PFSK-1 (cell line): ENCODE measurements around the gene BTRC.

Source experiments
- FOXP2 ChIP-seq: optimal IDR thresholded peaks from 2 replicates; pipeline ENCODE3; 2011; ENCODE audit warnings: borderline replicate concordance, control low read depth, inconsistent platforms; ENCODE audit not compliant: insufficient read depth; ENCODE audit errors: extremely low read length, extremely low read depth
- POLR2AphosphoS5 ChIP-seq: IDR thresholded peaks from 2 replicates; pipeline ENCODE4 v1.6.1; 2012; ENCODE audit warnings: low read depth, mild to moderate bottlenecking, control low read depth, low read length, moderate library complexity
- REST ChIP-seq, 2 experiments: IDR thresholded peaks; 2 replicates each; pipeline versions ENCODE4 v1.6.1 to v1.8.0; 2011 to 2012; ENCODE audit warnings: low read depth in 2 of 2, low read length in 2 of 2, control low read depth in 1 of 2, inconsistent platforms in 1 of 2, mild to moderate bottlenecking in 1 of 2, moderate library complexity in 1 of 2; ENCODE audit not compliant: insufficient read depth in 1 of 2
- SIN3A ChIP-seq: IDR thresholded peaks from 2 replicates; pipeline ENCODE4 v1.6.1; 2012; ENCODE audit warnings: mild to moderate bottlenecking, low read length, moderate library complexity, borderline replicate concordance; ENCODE audit not compliant: insufficient read depth
- TAF1 ChIP-seq: IDR thresholded peaks from 2 replicates; pipeline ENCODE4 v1.6.1; 2012; ENCODE audit warnings: low read length, control low read depth, borderline replicate concordance; ENCODE audit not compliant: insufficient read depth

GRCh38 chr10:101363850-101364400, 10.0 kb downstream of the BTRC start:
- TF ChIP-seq REST (IDR thresholded peaks at IDR 0.05; ENCODE audit: insufficient read depth in 1 of 2, low read depth in 2 of 2, low read length in 2 of 2) (no peak), TAF1 (no peak), FOXP2 (no peak), POLR2AphosphoS5 (no peak), SIN3A (no peak)
